Neural progenitor cell (in vitro differentiated cells): Measurements from ENCODE around the gene PAXX.

Experiments used
- CTCF ChIP-seq: fragments of 200-600 bp; sonication (generic); IDR thresholded peaks from 2 replicates; pipeline ENCODE4 v1.5.1; 2017; ENCODE audit warnings: antibody characterized with exemption, mild to moderate bottlenecking
- EZH2phosphoT487 ChIP-seq: fragments of 200-600 bp; sonication (generic); IDR thresholded peaks from 2 replicates; pipeline ENCODE4 v1.6.1; 2017; ENCODE audit warnings: antibody characterized with exemption

GRCh38 chr9:137038916-137039315, 46.7 kb downstream of the PAXX start:
- no peak for TF ChIP-seq CTCF
- no peak for TF ChIP-seq EZH2phosphoT487
